ENCODE data around the gene SCIN.

DNA sequence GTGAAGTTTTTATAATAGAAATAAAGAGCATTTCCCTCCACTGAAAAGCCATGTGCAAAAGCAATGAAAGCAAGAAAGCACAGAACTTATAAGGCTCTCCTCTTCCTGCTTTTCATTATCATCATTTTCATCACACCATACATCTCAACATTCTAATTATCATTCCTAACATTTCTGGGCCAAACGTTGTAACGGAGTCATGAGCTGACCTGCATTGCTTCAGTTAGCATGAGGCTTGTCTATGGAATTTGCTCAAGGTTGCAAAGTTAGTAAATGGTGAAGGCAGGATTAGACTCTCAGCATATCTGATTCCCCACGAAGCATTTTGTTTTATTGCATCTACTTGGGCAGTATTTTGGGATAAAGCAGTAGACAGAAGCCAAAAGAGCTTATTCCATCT lies 11.4 kb downstream of the SCIN start:
- TF ChIP-seq, protein P1, sequence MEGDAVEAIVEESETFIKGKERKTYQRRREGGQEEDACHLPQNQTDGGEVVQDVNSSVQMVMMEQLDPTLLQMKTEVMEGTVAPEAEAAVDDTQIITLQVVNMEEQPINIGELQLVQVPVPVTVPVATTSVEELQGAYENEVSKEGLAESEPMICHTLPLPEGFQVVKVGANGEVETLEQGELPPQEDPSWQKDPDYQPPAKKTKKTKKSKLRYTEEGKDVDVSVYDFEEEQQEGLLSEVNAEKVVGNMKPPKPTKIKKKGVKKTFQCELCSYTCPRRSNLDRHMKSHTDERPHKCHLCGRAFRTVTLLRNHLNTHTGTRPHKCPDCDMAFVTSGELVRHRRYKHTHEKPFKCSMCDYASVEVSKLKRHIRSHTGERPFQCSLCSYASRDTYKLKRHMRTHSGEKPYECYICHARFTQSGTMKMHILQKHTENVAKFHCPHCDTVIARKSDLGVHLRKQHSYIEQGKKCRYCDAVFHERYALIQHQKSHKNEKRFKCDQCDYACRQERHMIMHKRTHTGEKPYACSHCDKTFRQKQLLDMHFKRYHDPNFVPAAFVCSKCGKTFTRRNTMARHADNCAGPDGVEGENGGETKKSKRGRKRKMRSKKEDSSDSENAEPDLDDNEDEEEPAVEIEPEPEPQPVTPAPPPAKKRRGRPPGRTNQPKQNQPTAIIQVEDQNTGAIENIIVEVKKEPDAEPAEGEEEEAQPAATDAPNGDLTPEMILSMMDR (IDR thresholded peaks at IDR 0.05), result no peak
- TF ChIP-seq POLR2A (IDR thresholded peaks at IDR 0.05), result no peak

Data from Peyer's patch (tissue), 4 donors.